GM21526 (cell line): ENCODE results near the gene ARID3C.

ENCODE experiments used
- ATAC-seq: cut with Tn5 transposase; IDR thresholded peaks from one replicate; pipeline ENCODE4 v1.9.1; 2021; ENCODE audit warnings: moderate library complexity; ENCODE audit not compliant: unreplicated experiment, low FRiP score

Gene ARID3C

DNA sequence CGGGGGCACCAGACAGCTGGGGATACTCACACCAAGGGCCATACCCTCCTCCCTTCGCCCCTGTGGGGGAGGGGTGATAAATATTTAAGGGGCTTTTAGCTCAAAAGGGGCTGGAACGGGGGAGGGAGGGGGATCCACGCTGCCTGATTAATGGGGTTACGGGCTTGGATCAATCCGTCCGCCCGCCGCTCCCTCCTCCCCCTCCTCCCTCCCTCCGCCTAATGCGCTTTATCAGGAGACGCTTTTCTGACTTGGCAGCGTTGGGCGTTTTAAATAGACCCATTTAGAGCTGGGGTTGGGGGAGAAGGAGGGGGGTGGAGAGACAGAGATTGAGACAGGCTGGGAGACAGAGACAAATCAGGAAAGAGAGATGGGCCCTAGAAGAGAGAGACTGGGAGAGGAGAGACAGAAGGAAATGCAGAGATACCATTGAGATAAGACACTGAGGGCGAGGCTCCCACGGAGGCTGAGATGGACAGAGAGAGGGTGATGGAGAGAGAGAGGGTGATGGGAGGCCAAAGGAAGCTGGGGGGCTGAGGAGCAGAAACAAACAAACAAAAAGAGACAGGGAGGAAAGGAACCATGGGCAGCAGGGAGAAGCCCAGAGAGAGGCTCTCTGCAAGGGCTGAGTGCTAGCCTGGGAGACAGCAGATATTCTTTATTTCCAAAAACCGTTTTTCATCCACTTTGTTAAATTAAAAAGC, 49.6 kb downstream of the ARID3C start:
- ATAC-seq, result no peak

DNA sequence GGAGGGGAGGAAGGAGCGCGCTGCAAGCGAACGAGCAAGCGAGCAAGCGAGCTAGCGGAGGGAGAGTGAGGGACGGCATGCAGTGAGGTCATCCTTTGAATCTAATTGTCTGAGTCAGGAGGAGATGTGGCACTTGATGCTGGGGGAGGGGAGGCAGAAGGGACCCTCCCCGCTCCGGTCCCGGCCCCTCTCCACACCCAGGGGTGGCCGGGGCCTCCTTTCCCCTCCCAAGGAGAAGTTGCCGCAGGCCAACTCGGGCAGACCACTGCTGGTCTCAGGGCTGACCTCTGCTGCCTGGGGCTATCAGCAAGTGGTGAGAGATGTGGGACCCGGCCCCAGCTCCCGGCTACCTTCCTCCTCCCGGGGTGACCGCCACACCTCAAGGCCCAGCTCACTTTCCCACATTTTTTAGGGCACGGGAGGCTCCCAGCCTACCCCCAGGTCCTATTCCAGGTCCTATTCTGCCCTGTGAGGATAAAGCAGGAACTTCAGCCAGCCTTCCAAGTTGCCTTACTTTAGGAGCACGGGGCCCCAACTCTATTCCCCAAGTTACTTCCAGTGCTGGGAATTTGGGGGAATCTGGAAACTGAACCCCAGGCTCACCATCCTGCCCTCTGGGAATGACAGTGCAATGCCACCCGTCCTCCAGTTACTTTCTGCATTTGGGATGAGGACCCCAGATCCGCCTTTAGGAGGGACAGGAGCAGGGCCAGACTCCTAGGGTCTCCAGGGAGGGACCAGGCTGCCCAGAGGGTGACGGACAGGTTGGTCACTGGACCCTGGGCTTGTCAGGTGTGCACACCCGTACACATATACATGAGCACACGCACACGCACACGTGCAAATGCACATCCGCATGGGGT, 50.4 kb downstream of the ARID3C start:
- ATAC-seq, result no peak

DNA sequence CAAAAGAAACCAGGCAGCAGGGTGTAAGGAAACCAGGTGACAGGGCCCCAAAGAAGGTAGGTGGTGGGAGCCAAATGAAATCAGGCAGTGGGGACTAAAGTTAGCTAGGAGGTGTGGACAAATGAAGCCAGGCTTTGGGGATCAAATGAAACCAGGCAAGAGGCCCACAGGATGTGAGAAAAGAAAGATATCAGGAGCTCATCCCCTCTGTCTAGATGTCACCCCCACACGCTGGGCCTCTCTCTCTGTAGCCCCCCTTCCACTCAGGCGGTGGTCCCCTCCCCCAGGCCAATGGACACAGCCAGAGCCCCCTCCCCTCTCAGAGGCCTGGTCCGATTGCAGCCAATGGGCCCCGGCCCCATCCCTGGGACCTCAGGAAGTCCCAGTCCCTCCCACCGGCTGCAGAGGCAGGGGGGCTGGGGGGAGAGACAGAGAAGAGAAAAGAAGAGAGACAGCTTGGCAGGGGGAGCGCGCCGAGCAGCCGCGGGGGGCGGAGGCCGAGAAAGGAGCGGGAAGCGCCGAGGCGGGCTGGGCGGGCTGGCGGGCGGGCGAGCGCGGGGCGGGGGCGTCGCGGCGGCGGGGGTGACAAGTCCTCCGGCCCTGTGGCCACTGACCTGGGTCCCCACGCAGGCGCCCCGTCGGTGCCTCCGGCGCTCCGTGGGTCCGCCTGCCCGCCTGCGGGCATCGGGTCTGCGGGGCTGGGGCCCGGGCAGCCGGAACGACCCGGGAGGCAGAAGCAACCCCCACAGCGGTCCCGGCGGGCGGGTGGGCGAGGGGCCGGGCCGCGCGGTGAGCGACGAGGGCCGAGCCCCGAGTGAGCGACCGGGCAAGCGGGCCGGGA, 51.2 kb downstream of the ARID3C start:
- ATAC-seq, result no peak

DNA sequence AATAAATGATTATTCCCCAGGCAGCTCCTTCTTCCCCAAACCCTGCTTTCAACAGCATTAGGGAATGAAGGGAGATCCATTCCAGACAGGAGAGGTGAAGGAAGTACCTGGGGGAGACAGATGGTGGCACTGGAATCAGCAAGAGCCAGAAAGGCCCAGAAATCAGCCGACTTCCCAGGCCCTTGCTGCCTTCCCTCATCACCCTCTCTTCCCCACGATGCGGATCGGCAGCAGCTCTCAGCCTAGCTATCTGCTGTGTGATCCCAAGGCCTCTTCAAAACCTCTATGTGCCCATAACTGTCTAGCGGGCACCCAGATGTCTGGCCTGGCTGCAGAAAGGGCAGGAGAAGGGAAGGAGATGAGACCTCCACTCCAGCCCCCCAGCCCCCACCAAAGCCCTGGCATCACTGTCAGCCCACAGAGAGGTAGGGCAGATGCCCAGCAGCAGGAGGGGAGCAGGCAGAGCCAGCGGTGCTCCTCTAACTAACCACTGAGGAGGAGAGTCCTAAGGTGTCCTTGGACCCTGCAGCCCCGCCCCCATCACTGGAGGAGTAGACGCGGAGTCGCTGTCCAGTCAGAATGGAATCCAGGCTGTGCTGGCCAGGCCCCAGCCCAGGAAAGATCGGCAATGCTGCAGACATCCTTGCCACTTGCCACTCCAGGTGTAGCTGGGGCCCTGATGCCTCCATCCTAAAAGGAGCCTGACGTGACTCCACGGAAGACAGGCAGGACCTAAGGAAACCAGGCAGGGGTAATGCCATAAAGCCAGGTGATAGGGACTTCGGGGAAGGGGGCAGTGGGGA, 52.1 kb downstream of the ARID3C start:
- no peak for ATAC-seq

DNA sequence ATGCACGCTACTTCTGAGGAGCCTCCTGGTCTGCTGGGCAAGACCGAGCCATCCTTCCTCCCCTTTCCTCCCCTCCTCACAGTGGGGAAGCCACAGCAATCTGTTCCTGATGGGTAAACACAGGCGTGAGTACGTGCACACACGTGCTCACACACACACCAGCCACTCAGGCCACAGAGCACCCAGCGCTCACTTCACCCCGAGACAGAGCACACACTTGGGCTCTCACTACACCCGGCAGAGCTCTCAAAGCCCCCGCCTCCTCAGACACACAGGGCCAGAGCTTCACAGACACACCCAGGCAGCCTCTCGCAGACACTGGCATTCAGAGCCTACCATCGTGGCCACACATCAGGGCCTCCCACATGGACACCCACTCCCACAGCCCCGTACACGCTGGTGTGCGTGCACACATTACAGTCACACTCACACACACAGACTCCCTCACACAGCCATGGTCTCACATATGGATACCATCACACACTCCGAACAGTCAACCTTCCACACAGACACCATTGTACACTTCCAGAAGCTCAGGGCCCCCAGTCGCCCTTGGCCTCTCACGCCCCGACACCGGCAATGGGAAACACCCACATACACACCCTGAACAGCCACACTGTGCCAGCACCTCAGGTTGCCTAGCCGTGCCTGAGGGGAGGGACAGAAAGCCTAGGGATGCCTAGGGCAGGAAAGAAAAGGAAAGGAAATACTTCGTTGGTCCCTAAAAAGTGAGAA, 52.8 kb downstream of the ARID3C start:
- ATAC-seq, result no peak

DNA sequence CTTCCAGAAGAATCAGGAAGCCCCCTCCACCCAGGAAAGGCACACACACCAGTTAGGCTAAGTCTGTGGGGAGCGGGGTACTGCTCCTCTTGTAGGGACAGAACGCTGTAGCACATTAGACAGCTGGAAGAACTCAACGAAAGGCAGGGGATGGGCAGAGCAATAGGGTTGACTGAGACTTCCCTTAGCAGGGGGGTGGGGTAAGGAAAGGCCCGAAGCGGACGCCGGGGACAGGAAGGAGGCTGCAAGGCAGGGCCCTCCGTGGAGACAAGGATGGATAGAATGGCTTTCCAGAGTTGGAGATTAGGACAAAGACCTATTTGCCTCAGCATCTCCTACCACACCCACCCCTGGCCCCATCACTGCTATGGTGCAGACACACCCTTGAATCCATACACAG, 53.6 kb downstream of the ARID3C start:
- ATAC-seq, result no peak

DNA sequence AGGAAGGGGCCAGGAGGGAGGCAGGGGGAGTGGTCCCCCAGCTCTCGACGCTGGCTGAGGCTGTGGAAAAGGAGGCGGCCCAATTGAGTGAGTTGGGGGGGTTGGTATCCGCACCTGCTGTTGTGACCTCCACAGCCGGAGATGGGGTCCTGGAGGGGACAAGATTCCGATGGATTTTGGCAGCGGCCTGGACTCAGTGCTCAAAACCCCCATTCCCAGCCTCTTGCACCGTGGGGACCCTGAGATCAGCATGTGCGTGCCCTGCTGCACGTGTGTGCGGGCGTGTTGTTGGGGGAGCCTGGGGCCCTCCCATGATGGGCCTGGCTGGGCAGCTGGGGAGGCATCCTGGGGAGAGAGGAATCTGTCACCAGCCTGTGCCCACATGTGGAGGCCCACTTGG, 54.3 kb downstream of the ARID3C start:
- ATAC-seq, result no peak

DNA sequence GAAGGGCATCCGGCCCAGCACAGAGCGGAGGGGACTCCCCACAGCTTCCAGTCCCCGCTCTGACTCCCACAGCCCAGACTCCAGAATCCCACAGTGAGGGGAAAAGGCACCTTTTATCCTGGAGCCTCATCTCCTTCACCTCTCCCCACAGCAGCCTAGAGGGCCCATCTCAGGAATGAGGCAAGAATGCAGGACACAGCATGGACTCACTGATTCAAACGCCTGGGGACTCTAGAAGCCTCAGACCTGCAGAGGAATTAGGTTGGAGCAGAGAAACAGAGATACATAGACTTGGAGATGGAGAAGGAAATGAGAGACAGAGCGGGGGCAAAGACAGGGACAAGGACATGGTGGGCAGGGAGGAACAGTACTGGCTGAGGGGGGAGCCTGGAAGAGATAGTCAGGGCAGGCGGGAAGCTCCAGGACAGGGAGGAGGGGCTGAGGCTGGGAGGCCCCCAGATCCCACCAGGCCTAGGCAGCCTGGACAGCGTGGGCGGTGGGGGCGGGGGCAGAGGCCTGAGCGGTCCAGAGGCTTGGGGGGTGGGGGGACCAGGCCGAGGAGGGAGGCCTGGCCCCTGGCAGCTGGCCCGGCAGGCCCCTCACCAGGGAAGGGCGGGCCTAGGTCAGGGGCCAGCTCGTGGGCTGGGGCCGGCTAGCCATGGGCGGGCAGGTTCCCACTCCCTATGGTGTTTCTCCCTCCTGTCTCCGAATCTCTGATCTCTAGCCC, 55.1 kb downstream of the ARID3C start:
- no peak for ATAC-seq

DNA sequence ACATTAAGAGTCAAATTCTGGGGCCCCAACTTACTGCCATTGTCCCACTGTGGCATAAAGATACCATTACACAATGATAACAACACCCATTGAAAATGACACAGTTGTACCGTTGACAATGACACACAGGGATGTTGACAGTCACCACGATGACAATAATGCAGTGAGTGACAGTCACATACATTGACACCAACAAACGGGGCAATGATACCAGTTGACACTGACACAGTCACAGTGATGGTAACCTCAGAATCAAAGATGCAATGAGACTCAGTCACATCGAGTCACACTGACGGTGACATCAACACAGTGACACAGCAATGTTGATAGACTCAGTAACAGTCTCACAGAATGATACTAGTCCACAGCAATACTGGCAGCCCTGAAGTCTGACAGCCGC, 56.2 kb downstream of the ARID3C start:
- ATAC-seq, result no peak

DNA sequence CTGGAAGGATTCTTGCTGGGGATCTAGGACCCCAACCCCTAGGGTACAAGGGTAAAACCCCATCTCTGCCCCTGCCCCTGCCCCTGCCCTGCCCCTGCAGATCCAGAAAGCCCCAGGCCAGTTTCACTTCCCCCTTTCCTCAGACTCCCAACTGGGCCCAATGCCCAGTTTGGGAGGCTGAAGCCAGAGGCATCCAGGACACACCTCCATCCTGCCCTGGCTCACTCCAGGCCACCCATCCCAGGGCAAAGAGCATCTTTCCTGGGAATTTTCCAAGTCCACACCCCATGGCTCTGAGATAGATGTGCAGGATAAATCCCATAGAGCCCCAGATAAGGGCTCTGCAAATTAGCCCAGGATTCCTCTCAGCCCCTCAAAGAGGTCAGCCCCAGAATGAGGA, 56.8 kb downstream of the ARID3C start:
- no peak for ATAC-seq

DNA sequence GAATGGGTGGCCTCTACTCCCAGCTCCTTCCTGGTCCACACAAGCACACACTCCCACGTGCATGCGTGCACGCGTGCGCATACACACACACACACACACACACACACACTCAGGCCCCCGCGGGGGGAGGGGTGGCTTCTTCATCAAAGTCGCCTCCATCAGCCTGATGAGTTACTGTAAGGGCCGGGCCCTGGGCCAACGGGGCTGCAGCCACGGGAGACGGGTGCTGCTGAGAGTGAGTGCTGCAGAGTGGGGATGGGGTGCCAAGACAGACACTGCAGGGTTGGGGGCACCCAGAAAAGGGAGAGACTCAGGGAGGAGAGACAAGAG, 57.4 kb downstream of the ARID3C start:
- no peak for ATAC-seq
